B cell (primary cell): ENCODE results near the gene LMO7. TPM values are rescaled to one million over a fixed set of nuclear protein-coding genes. Genes with fewer than 3 reads are reported as not detected.

ENCODE experiments used
- ATAC-seq: fragments of 200-7000 bp; cut with Tn5 transposase; one replicate; pipeline ENCODE4 v1.10.0; 2021; ENCODE audit warnings: low read depth, mild to moderate bottlenecking, moderate number of reproducible peaks, moderate library complexity
- CTCF ChIA-PET: fragments of 350-600 bp; sonication (Branson Sonifier 250); formaldehyde crosslinking; loops from one replicate; lab custom pipeline; 2021; ENCODE audit warnings: antibody characterized with exemption, inconsistent platforms; lab: Charles Lee
- POLR2A ChIA-PET: fragments of 350-600 bp; sonication (Branson Sonifier 250); formaldehyde crosslinking; loops from one replicate; lab custom pipeline; 2021; ENCODE audit warnings: antibody characterized with exemption; lab: Charles Lee
- DNase-seq: peaks from one replicate; pipeline ENCODE4 v3.0.0; 2013
- H2AFZ ChIP-seq: 2 replicates; pipeline ENCODE4 v1.6.1; 2012; ENCODE audit warnings: mild to moderate bottlenecking, low read depth, low read length; ENCODE audit not compliant: insufficient read depth, poor library complexity, severe bottlenecking
- H3K27ac ChIP-seq, 2 donors: 1 replicate in 1 of 2; 2 replicates in 1 of 2; pipeline ENCODE4 v1.5.1; 2012 to 2013; ENCODE audit warnings: low read length in 2 of 2, mild to moderate bottlenecking in 2 of 2, moderate library complexity in 1 of 2
- H3K27me3 ChIP-seq, 4 experiments: fragments of 200-600 bp in 1 of 4; sonication (generic) in 1 of 4; replicated peaks in 1 of 4; 1 replicate in 2 of 4; 2 replicates in 2 of 4; pipeline versions ENCODE4 v1.6.1 to v1.7.0; 2013 to 2016; ENCODE audit warnings: low read length in 3 of 4, mild to moderate bottlenecking in 2 of 4, mixed read lengths in 1 of 4, moderate library complexity in 1 of 4; ENCODE audit not compliant: insufficient read depth in 4 of 4, control insufficient read depth in 3 of 4; ENCODE audit errors: control extremely low read depth in 1 of 4
- H3K36me3 ChIP-seq, 2 experiments: replicated peaks in 1 of 2; 1 replicate in 1 of 2; 2 replicates in 1 of 2; pipeline versions ENCODE4 v1.6.1 to v1.7.1; 2013; ENCODE audit warnings: low read length in 1 of 2; ENCODE audit not compliant: insufficient read depth in 2 of 2, control insufficient read depth in 1 of 2; ENCODE audit errors: control extremely low read depth in 1 of 2, extremely low read depth in 1 of 2
- H3K4me1 ChIP-seq, 2 donors: fragments of 200-600 bp in 1 of 2; sonication (generic) in 1 of 2; 1 replicate in 1 of 2; 2 replicates in 1 of 2; pipeline versions ENCODE4 v1.5.1 to v1.6.1; 2013 to 2017; ENCODE audit warnings: low read length in 2 of 2; ENCODE audit not compliant: control insufficient read depth in 2 of 2, insufficient read depth in 2 of 2
- H3K4me2 ChIP-seq: replicated peaks from 2 replicates; pipeline ENCODE3; 2012; ENCODE audit warnings: mild to moderate bottlenecking, low read depth, low read length; ENCODE audit not compliant: poor library complexity, severe bottlenecking
- H3K4me3 ChIP-seq, 5 experiments: fragments of 200-600 bp in 1 of 5; sonication (generic) in 1 of 5; 1 replicate in 3 of 5; 2 replicates in 2 of 5; pipeline versions ENCODE4 v1.5.1 to v1.7.0; 2011 to 2016; ENCODE audit warnings: low read length in 4 of 5, mild to moderate bottlenecking in 4 of 5, low read depth in 2 of 5, control low read depth in 1 of 5, moderate library complexity in 1 of 5; ENCODE audit not compliant: insufficient read depth in 1 of 5; ENCODE audit errors: control extremely low read depth in 1 of 5, extremely low read depth in 1 of 5
- H3K79me2 ChIP-seq: fragments of 200-600 bp; sonication (generic); one replicate; pipeline ENCODE4 v1.6.0; 2016; ENCODE audit warnings: low read length; ENCODE audit not compliant: control insufficient read depth, insufficient read depth
- H3K9ac ChIP-seq: fragments of 200-600 bp; sonication (generic); 2 replicates; pipeline ENCODE4 v1.6.1; 2017; ENCODE audit warnings: mild to moderate bottlenecking, low read length, moderate library complexity
- H3K9me3 ChIP-seq, 3 donors: one replicate each; pipeline versions ENCODE4 v1.6.1 to v1.7.1; 2013; ENCODE audit warnings: low read length in 2 of 3; ENCODE audit not compliant: control insufficient read depth in 2 of 3, insufficient read depth in 1 of 3; ENCODE audit errors: control extremely low read depth in 1 of 3
- H4K20me1 ChIP-seq: 2 replicates; pipeline ENCODE4 v1.6.0; 2012; ENCODE audit warnings: mild to moderate bottlenecking, low read length; ENCODE audit not compliant: insufficient read depth, control insufficient read depth, poor library complexity, severe bottlenecking
- H3K27ac Mint-ChIP-seq: one replicate; pipeline ENCODE4 v1.8.0; 2021; ENCODE audit warnings: mixed read lengths
- H3K27me3 Mint-ChIP-seq: one replicate; pipeline ENCODE4 v1.8.0; 2021; ENCODE audit warnings: mixed read lengths
- H3K4me1 Mint-ChIP-seq: one replicate; pipeline ENCODE4 v1.8.0; 2021; ENCODE audit warnings: mixed read lengths
- H3K4me3 Mint-ChIP-seq: one replicate; pipeline ENCODE4 v1.8.0; 2021; ENCODE audit warnings: mixed read lengths
- H3K9me3 Mint-ChIP-seq: one replicate; pipeline ENCODE4 v1.8.0; 2022; ENCODE audit warnings: mixed read lengths; ENCODE audit not compliant: insufficient read depth
- EZH2 ChIP-seq: IDR thresholded peaks from 2 replicates; pipeline ENCODE4 v1.6.1; 2012; ENCODE audit warnings: borderline replicate concordance, low read depth, mild to moderate bottlenecking, moderate library complexity, low read length; ENCODE audit not compliant: insufficient read depth, poor library complexity, severe bottlenecking
- WGBS: methylation state at CpG from one replicate; pipeline ENCODE4 v1.1.5; 2013; ENCODE audit warnings: missing lambda C conversion rate; ENCODE audit not compliant: insufficient coverage; 5-methylcytosine and 5-hydroxymethylcytosine counted together
- intact Hi-C: fragments of 100-400 bp; cut with micrococcal nuclease; formaldehyde crosslinking; loops from one replicate; pipeline ENCODE4 v1.10.0; 2022
- polyA plus RNA-seq: library from polyadenylated mRNA; depleted of rRNA; stranded (reverse); fragments of >200 nt; gene quantifications from 2 replicates; pipeline ENCODE4 v1.2.3, GENCODE V29; 2012
- total RNA-seq, 2 donors: library from RNA; stranded (reverse); fragments of 120-200 nt in 1 of 2; gene quantifications; 1 replicate in 1 of 2; 2 replicates in 1 of 2; pipeline versions ENCODE4 v1.2.3 to v1.2.4, GENCODE V29; 2013 to 2022
- TF ChIP-seq, protein P1 (sequence below): fragments of 200-600 bp; IDR thresholded peaks from one replicate; pipeline ENCODE4 v1.8.0; 2022; ENCODE audit warnings: antibody characterized with exemption, mild to moderate bottlenecking

LMO7 gene
- total and polyA plus RNA-seq, 2 donors (not counting 1 experiment from before 2014, with no cell fraction given) = 7.8 to 17.4 TPM

DNA sequence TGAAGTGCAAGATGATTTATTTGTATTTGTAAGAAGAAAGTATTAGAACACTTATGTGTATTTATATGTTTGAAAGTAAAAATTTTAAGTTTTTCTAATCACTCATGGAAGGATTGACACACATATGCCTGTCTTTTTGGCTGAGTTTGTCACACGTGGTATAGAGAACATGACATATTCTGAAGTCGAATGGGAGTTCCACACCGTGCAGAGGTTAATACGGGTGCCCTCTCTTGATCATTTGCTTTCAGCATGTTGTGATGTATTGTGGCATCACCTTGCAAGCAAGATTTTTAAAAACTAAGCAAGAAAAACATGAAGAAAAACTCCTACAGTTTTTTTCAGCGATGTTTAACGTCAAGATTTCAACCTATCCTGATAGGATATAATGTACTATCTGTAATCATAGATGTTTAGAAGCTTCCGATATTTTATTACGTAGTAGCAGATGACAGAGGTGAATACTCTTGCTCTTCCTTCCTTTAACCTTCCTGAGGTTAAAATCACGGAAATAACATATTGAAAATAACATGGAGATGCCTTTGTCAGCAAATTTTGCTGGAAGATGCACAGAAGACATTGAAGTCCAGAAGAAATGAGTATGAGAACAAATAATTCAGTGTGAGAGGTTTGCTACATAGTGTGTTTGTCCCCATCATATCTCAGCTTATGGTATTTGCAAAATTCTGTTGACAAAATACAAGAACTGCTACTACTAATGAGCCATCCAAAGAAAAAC lies 231.4 kb downstream of the LMO7 start:
- ChIA-PET CTCF (interaction anchor here (0.7 to 11.1 kb wide), 4 partner anchors 10 to 1034 kb away, joined by 3 to 292 read pairs (median 8); no protein-coding TSS in a partner anchor), POLR2A (no interaction called here)
- no peak overlapping the region for H3K27ac ChIP-seq
- no peaks in the 10 kb centered on the region for H3K9me3 Mint-ChIP-seq
- intact Hi-C loops = no loop called here
- H2AFZ ChIP-seq = no peak overlapping the region
- H3K4me2 ChIP-seq = no peak overlapping the region
- no peak for DNase-seq
- TF ChIP-seq EZH2 = no peak
- TF ChIP-seq, protein P1, sequence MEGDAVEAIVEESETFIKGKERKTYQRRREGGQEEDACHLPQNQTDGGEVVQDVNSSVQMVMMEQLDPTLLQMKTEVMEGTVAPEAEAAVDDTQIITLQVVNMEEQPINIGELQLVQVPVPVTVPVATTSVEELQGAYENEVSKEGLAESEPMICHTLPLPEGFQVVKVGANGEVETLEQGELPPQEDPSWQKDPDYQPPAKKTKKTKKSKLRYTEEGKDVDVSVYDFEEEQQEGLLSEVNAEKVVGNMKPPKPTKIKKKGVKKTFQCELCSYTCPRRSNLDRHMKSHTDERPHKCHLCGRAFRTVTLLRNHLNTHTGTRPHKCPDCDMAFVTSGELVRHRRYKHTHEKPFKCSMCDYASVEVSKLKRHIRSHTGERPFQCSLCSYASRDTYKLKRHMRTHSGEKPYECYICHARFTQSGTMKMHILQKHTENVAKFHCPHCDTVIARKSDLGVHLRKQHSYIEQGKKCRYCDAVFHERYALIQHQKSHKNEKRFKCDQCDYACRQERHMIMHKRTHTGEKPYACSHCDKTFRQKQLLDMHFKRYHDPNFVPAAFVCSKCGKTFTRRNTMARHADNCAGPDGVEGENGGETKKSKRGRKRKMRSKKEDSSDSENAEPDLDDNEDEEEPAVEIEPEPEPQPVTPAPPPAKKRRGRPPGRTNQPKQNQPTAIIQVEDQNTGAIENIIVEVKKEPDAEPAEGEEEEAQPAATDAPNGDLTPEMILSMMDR = no peak
- no peaks in the 10 kb centered on the region for H3K9me3 ChIP-seq
- no peaks in the 10 kb centered on the region for H4K20me1 ChIP-seq
- no peak for ATAC-seq
- no peaks in the 10 kb centered on the region for H3K4me1 ChIP-seq
- H3K9ac ChIP-seq = no peak overlapping the region
- H3K36me3 ChIP-seq = no peaks in the 10 kb centered on the region
- H3K27me3 Mint-ChIP-seq = peaks cover 26% of the 10 kb centered on the region
- H3K27ac Mint-ChIP-seq = no peak overlapping the region
- no peak overlapping the region for H3K4me3 ChIP-seq
- peaks cover 0 to 8% (median 3%) of the 10 kb centered on the region in 4 experiments for H3K27me3 ChIP-seq
- no peaks in the 10 kb centered on the region for H3K79me2 ChIP-seq
- no peak overlapping the region for H3K4me3 Mint-ChIP-seq
- WGBS = 96% methylated on average over 4 of the region's 9 CpGs
- H3K4me1 Mint-ChIP-seq = peaks cover 3% of the 10 kb centered on the region

DNA sequence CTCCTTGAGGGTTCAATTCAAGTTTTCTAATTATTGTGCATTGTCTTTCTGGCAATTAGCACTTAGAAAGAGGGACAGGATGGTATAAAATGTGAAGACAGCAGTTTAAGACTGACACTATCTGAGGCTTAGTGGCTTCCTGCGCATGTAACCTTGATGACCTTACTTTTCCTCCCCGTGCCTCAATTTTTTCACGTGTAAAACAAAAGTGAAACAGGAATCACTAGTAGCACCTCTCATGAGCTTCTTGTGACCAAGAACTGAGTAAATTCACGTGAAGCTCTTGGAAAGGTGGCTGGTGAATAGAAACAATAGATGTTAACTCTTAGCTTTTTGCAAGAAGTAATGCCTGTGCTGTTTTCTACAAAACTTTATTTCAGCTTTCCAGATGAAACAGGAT lies 233.9 kb downstream of the LMO7 start:
- no peak overlapping the region for H3K4me3 Mint-ChIP-seq
- POLR2A ChIA-PET = no interaction called here

More for the DNA sequence above, 233.9 kb downstream of the LMO7 start:
- Histone ChIP-seq H3K4me3 (no peak overlapping the region), H3K36me3 (no peaks in the 10 kb centered on the region), H3K4me2 (no peak overlapping the region), H2AFZ (no peak overlapping the region), H3K9me3 (no peaks in the 10 kb centered on the region), H3K27ac (no peak overlapping the region), H3K4me1 (no peaks in the 10 kb centered on the region), H4K20me1 (no peaks in the 10 kb centered on the region), H3K27me3 (peaks cover 0 to 8% (median 3%) of the 10 kb centered on the region in 4 experiments), H3K9ac (no peak overlapping the region), H3K79me2 (no peaks in the 10 kb centered on the region)
- TF ChIP-seq, protein P1 = no peak
- no peak for TF ChIP-seq EZH2
- Mint-ChIP-seq H3K4me1 (peaks cover 3% of the 10 kb centered on the region), H3K9me3 (no peaks in the 10 kb centered on the region), H3K27me3 (peaks cover 30% of the 10 kb centered on the region), H3K27ac (no peak overlapping the region)
- DNase-seq (no peak), ATAC-seq (no peak)
- no CpG with 5 or more reads among the region's 4 CpGs for WGBS
- CTCF ChIA-PET = interaction anchor here (0.7 to 11.1 kb wide), 14 partner anchors 8 to 1110 kb away, joined by 3 to 292 read pairs (median 5); no protein-coding TSS in a partner anchor
- intact Hi-C loops = loop anchor here (1.0 to 10.0 kb wide), 2 partner anchors 175 to 1033 kb away; no protein-coding TSS in a partner anchor
